Testis (tissue), 2 donors: Measurements from ENCODE around the gene UPF3A.

Experiments
- CTCF ChIP-seq, 3 experiments: fragments of 450-650 bp in 2 of 3; fragments of 200-600 bp in 1 of 3; sonication (generic) in 1 of 3; IDR thresholded peaks; one replicate each; pipeline ENCODE4 v1.5.1; 2016 to 2019; ENCODE audit warnings: antibody characterized with exemption in 3 of 3, mild to moderate bottlenecking in 2 of 3, moderate library complexity in 1 of 3
- POLR2A ChIP-seq: fragments of 450-650 bp; IDR thresholded peaks from one replicate; pipeline ENCODE4 v1.6.1; 2017; ENCODE audit warnings: antibody characterized with exemption, mild to moderate bottlenecking, moderate library complexity

- TF ChIP-seq POLR2A (no peak), CTCF (IDR thresholded peaks at IDR 0.05) (no peak)
Observed at GRCh38 chr13:114318624-114319023, 37.2 kb downstream of the UPF3A start.
